Endothelial cell of umbilical vein (primary cell): ENCODE results near the gene PLEKHJ1. TPM values are rescaled to one million over a fixed set of nuclear protein-coding genes. Genes with fewer than 3 reads are reported as not detected.

ENCODE experiments used
- BruUV-seq: library from RNA; stranded (reverse); fragments of 400-500 nt; replicated peaks from 2 replicates; lab custom pipeline; 2021; lab: Mats Ljungman, UMichigan
- CTCF ChIA-PET: fragments of 300-600, 350-600 bp; sonication (Branson Sonifier 250); formaldehyde crosslinking; loops from one replicate; lab custom pipeline; 2021; ENCODE audit warnings: antibody characterized with exemption, inconsistent platforms; lab: Charles Lee
- POLR2A ChIA-PET: fragments of 300-600, 350-600 bp; sonication (Branson Sonifier 250); formaldehyde crosslinking; loops from one replicate; lab custom pipeline; 2021; ENCODE audit warnings: antibody characterized with exemption, inconsistent platforms; lab: Charles Lee
- DNase-seq: peaks from one replicate; pipeline ENCODE4 v3.0.0-alpha.2; 2011; ENCODE audit warnings: low read depth, low spot score
- FAIRE-seq: peaks from 2 replicates; lab custom pipeline; 2011; peaks lifted over from hg19 to GRCh38; lab: Jason Lieb, UNC
- H2AFZ ChIP-seq: 2 replicates; pipeline ENCODE4 v1.6.0; 2012; ENCODE audit warnings: low read depth, low read length, control low read depth, inconsistent platforms
- H3K27ac ChIP-seq: 2 replicates; pipeline ENCODE4 v1.5.1; 2011; ENCODE audit warnings: low read depth, mild to moderate bottlenecking, control low read depth, low read length, moderate library complexity; ENCODE audit not compliant: insufficient read depth
- H3K27me3 ChIP-seq, 2 experiments: 2 replicates each; pipeline versions ENCODE4 v1.6.0 to v1.6.1; 2011; ENCODE audit warnings: low read length in 2 of 2, mixed read lengths in 1 of 2; ENCODE audit not compliant: control insufficient read depth in 2 of 2, insufficient read depth in 2 of 2
- H3K36me3 ChIP-seq, 2 experiments: 2 replicates in 1 of 2; 3 replicates in 1 of 2; pipeline ENCODE4 v1.5.1; 2011; ENCODE audit warnings: low read length in 2 of 2, mild to moderate bottlenecking in 1 of 2, moderate library complexity in 1 of 2; ENCODE audit not compliant: control insufficient read depth in 2 of 2, insufficient read depth in 2 of 2; ENCODE audit errors: extremely low read depth in 1 of 2
- H3K4me1 ChIP-seq: 3 replicates; pipeline ENCODE4 v1.5.1; 2011; ENCODE audit warnings: mild to moderate bottlenecking, low read length; ENCODE audit not compliant: control insufficient read depth, insufficient read depth; ENCODE audit errors: extremely low read depth
- H3K4me2 ChIP-seq: 2 replicates; pipeline ENCODE4 v1.6.1; 2011; ENCODE audit warnings: low read length, control low read depth, mixed read lengths; ENCODE audit not compliant: insufficient read depth
- H3K4me3 ChIP-seq, 3 experiments: fragments of 200-600 bp in 1 of 3; sonication (generic), shearing (Covaris generic) in 1 of 3; replicated peaks in 1 of 3; 2 replicates each; pipeline ENCODE4 v1.5.1; 2011 to 2016; ENCODE audit warnings: control low read depth in 3 of 3, low read length in 3 of 3, mild to moderate bottlenecking in 2 of 3, inconsistent platforms in 1 of 3, low read depth in 1 of 3, moderate library complexity in 1 of 3; ENCODE audit not compliant: insufficient read depth in 1 of 3
- H3K79me2 ChIP-seq: 2 replicates; pipeline ENCODE4 v1.6.0; 2012; ENCODE audit warnings: low read length, inconsistent platforms; ENCODE audit not compliant: control insufficient read depth, insufficient read depth
- H3K9ac ChIP-seq: replicated peaks from 2 replicates; pipeline ENCODE3; 2011; ENCODE audit warnings: low read length, control low read depth; ENCODE audit not compliant: insufficient read depth; ENCODE audit errors: extremely low read depth
- H3K9me1 ChIP-seq: replicated peaks from 3 replicates; pipeline ENCODE4 v1.6.0; 2011; ENCODE audit warnings: mild to moderate bottlenecking, low read length; ENCODE audit not compliant: control insufficient read depth, insufficient read depth; ENCODE audit errors: extremely low read depth
- H3K9me3 ChIP-seq: replicated peaks from 2 replicates; pipeline ENCODE4 v1.5.1; 2012; ENCODE audit warnings: low read length, inconsistent platforms; ENCODE audit not compliant: control insufficient read depth, insufficient read depth
- H4K20me1 ChIP-seq: replicated peaks from 2 replicates; pipeline ENCODE3; 2011; ENCODE audit warnings: mild to moderate bottlenecking, low read length; ENCODE audit not compliant: control insufficient read depth, insufficient read depth; ENCODE audit errors: extremely low read depth
- EZH2 ChIP-seq: IDR thresholded peaks from 2 replicates; pipeline ENCODE4 v1.6.1; 2012; ENCODE audit warnings: borderline replicate concordance, low read depth, mild to moderate bottlenecking, moderate library complexity, low read length, inconsistent platforms; ENCODE audit not compliant: severe bottlenecking
- FOS ChIP-seq: IDR thresholded peaks from 2 replicates; pipeline ENCODE4 v1.6.1; 2011; ENCODE audit warnings: mild to moderate bottlenecking, low read length, moderate library complexity, borderline replicate concordance; ENCODE audit not compliant: insufficient read depth
- GATA2 ChIP-seq: IDR thresholded peaks from 2 replicates; pipeline ENCODE4 v1.7.0; 2011; ENCODE audit warnings: low read depth, mild to moderate bottlenecking, moderate library complexity, mixed read lengths, low read length; ENCODE audit not compliant: insufficient read length, insufficient read depth
- JUN ChIP-seq: IDR thresholded peaks from 2 replicates; pipeline ENCODE4 v1.6.1; 2011; ENCODE audit warnings: borderline replicate concordance, low read depth; ENCODE audit not compliant: insufficient read length, insufficient read depth
- MYC ChIP-seq: IDR thresholded peaks from one replicate; pipeline ENCODE4 v1.6.1; 2011; ENCODE audit warnings: mild to moderate bottlenecking, low read depth, low read length
- POLR2A ChIP-seq: IDR thresholded peaks from 2 replicates; pipeline ENCODE4 v1.6.1; 2012; ENCODE audit warnings: low read depth, mild to moderate bottlenecking, control low read depth, low read length
- POLR2AphosphoS5 ChIP-seq: IDR thresholded peaks from 2 replicates; pipeline ENCODE4 v1.6.1; 2012; ENCODE audit warnings: low read depth, mild to moderate bottlenecking, control low read depth, low read length, moderate library complexity; ENCODE audit not compliant: insufficient read depth
- dilution Hi-C: fragments of 300-500 bp; cut with MboI; formaldehyde crosslinking; loops from one replicate; pipeline ENCODE4 v1.15.0; 2019; ENCODE audit warnings: low sequenced_read_pairs; ENCODE audit not compliant: extremely low pct_ligation_motif_present
- intact Hi-C: fragments of 100-400 bp; cut with micrococcal nuclease; formaldehyde crosslinking; loops from one replicate; pipeline ENCODE4 v1.10.0; 2022
- polyA plus RNA-seq, 4 experiments: library from polyadenylated mRNA; depleted of rRNA in 3 of 4; stranded (reverse) in 3 of 4; unstranded in 1 of 4; fragments of >200 nt; gene quantifications; 2 replicates each; pipeline versions ENCODE4 v1.2.1 to v1.2.3, GENCODE V29; 2011 to 2012; ENCODE audit warnings: missing spikeins in 1 of 4
- total RNA-seq: library from RNA; stranded (reverse); gene quantifications from 2 replicates; pipeline ENCODE4 v1.2.3, GENCODE V29; 2021
- TF ChIP-seq, protein P1 (sequence below): IDR thresholded peaks from 2 replicates; pipeline ENCODE4 v1.6.1; 2011; ENCODE audit not compliant: insufficient read depth, insufficient read length
- TF ChIP-seq, protein P2 (sequence below), 2 donors: IDR thresholded peaks; 1 replicate in 1 of 2; 2 replicates in 1 of 2; pipeline ENCODE4 v1.5.1; 2011; ENCODE audit warnings: low read length in 2 of 2, mild to moderate bottlenecking in 2 of 2, moderate library complexity in 2 of 2, control low read depth in 1 of 2, inconsistent platforms in 1 of 2, low read depth in 1 of 2; ENCODE audit not compliant: insufficient read depth in 1 of 2; ENCODE audit errors: extremely low read depth in 1 of 2

PLEKHJ1 gene
- total and polyA plus RNA-seq, 2 donors (not counting 3 experiments of a cell fraction or from before 2014, with no cell fraction given), result 82.4 to 115 TPM

DNA sequence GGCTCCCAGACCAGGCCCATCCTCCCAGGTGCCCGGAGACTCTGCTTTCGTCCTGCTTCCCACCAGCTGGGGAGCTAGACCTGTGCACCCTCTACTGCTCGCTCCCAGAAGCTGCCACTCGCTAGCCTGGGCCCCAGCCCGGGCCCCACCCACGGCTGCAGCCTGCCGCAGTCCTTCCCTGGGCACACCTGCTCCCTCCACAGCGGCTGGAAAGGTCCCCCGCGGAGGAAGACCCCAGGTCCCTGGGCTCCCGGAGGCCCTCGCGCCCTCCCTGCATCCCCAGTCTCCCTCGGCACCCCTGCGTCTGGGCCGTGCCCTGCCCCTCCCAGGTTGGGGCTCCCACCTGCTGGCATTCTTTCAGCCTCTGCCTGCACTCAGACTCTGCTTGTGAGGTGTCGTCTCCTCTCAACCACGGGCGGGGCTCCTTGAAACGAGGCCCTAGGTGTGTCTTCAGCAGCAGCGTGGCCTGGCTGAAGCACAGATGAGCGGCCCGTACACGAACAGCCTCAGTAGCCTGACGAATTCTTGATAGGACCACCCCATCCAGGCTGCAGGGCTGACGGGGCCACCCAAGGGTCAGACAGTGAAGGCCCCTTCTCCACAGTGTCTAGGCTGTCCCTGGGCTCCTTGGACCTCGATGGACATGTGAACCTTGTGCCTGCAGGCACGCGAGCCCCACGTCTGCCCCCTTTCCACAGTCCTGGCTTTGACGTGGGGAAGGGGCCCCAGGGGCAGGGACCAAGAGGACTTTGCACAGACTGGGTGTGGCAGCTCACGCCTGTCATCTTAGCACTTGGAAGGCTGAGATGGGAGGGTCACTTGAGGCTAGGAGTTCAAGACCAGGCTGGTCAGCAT is 44.4 kb downstream of the PLEKHJ1 start:
- no peak overlapping the region for H3K27ac ChIP-seq
- H3K36me3 ChIP-seq, result peaks cover 7 to 56% of the 10 kb centered on the region in 2 experiments
- no peaks in the 10 kb centered on the region for H3K9me1 ChIP-seq
- ChIA-PET CTCF (interaction anchor here (1.0 kb wide), 1 partner anchor 40 kb away, joined by 3 read pairs; no protein-coding TSS in a partner anchor), POLR2A (no interaction called here)
- H3K4me2 ChIP-seq, result no peak overlapping the region
- no peaks in the 10 kb centered on the region for H3K9me3 ChIP-seq
- DNase-seq (no peak), FAIRE-seq (no peak)
- no peaks in the 10 kb centered on the region for H3K27me3 ChIP-seq
- H4K20me1 ChIP-seq, result no peaks in the 10 kb centered on the region
- TF ChIP-seq, protein P1, sequence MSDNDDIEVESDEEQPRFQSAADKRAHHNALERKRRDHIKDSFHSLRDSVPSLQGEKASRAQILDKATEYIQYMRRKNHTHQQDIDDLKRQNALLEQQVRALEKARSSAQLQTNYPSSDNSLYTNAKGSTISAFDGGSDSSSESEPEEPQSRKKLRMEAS, result no peak
- TF ChIP-seq, protein P2, sequence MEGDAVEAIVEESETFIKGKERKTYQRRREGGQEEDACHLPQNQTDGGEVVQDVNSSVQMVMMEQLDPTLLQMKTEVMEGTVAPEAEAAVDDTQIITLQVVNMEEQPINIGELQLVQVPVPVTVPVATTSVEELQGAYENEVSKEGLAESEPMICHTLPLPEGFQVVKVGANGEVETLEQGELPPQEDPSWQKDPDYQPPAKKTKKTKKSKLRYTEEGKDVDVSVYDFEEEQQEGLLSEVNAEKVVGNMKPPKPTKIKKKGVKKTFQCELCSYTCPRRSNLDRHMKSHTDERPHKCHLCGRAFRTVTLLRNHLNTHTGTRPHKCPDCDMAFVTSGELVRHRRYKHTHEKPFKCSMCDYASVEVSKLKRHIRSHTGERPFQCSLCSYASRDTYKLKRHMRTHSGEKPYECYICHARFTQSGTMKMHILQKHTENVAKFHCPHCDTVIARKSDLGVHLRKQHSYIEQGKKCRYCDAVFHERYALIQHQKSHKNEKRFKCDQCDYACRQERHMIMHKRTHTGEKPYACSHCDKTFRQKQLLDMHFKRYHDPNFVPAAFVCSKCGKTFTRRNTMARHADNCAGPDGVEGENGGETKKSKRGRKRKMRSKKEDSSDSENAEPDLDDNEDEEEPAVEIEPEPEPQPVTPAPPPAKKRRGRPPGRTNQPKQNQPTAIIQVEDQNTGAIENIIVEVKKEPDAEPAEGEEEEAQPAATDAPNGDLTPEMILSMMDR (IDR thresholded peaks at IDR 0.05; ENCODE audit: extremely low read depth in 1 of 2, insufficient read depth in 1 of 2, low read depth in 1 of 2, low read length in 2 of 2), result no peak
- TF ChIP-seq GATA2 (no peak), JUN (no peak), FOS (no peak), POLR2A (no peak), POLR2AphosphoS5 (no peak), MYC (no peak), EZH2 (no peak)
- intact Hi-C loops, result no loop called here
- no TSS peak for BruUV-seq
- H2AFZ ChIP-seq, result no peak overlapping the region
- no peak overlapping the region for H3K9ac ChIP-seq
- no peak overlapping the region for H3K4me3 ChIP-seq
- H3K4me1 ChIP-seq, result no peaks in the 10 kb centered on the region
- dilution Hi-C loops, result no loop called here
- H3K79me2 ChIP-seq, result peaks cover 21% of the 10 kb centered on the region
